Stimulated activated CD8-positive, alpha-beta memory T cell treated with anti-CD3 and anti-CD28 coated beads, Interleukin-4, amount 100 ng/mL, for 24 hours (primary cell): ENCODE results near the gene PTP4A1.
"Not testable (repeated sequence)": the region's sequence is repeated elsewhere in the genome, so short reads cannot be mapped to it uniquely, and the experiment has no call there.

Source experiments
- DNase-seq: peaks from one replicate; pipeline ENCODE4 v3.0.0-alpha.2; 2020; ENCODE audit warnings: low read depth

PTP4A1 gene

DNA sequence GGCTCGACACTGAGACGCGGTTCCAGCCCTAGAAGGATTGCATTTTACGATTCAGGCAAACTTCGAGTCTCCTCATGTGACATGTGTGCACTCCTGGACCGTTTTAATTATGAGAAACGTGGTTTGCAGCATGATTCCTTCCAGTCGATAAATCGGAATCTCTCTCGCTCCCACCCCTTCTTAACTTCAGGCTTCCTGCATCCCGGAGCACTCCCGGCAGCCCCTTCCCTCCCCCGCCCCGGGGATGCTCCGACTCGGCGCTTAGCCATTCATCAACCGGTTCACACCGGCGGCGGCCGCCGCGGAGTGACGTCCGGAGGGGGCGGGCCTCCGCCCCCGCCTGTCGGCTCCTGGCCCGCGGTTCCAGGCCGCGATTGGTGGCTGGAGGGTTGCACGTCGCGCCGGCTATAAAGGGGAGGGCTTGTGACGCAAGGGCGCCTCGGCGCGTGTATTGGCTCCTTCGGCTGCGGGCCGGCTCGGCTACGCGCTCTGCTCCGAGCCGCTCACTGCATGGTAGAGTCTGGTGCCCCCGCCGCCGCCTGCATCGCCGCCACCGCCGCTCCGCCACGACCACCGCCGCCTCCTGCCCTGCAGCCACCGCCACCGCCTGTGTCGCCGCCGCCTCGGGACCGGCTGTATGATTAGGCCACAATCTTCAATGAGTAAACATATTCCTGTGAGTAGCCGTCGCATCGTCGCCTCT is at the start of gene PTP4A1, which contains the start of gene LOC128125822:
Gene PTP4A1, plus strand, starts transcription at position 437 of the 703 bp plus-strand sequence. CDS start 4,401 bp downstream, outside the sequence.
Gene LOC128125822, plus strand, starts transcription at position 437 of the 703 bp plus-strand sequence.
- DNase-seq: peak; percentile 95

DNA sequence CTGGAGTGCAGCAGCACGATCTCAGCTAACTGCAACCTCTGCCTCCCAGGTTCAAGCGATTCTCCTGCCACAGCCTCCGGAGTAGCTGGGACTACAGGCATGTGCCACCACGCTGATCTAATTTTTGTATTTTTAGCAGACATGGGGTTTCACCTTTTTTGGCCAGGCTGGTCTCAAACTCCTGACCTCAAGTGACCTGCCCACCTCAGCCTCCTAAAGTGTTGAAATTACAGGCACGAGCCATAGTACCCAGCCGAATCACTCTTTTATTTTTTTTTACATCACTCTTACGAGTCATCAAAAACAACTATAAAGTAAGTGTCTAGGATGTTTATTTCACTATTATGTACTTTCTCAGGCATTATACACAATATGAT is 49.4 kb upstream of the PTP4A1 start:
- not testable (repeated sequence) for DNase-seq

DNA sequence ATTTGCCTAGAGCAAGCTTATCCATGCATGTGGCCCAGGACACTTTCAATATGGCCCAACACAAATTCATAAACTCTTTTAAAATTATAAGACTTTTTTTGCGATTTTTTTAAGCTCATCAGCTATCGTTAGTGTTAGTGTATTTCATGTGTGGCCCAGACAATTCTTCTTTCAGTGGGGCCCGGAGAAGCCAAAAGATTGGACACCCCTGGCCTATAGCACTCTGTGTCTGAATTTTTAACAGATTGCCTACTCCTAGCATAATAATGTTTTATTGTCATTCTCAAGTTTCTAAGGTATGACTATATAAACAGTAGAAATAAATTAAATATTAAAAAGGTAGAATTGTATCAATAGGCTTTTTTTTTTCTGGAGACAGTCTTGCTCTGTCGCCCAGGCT is 48.6 kb upstream of the PTP4A1 start:
- no peak for DNase-seq

DNA sequence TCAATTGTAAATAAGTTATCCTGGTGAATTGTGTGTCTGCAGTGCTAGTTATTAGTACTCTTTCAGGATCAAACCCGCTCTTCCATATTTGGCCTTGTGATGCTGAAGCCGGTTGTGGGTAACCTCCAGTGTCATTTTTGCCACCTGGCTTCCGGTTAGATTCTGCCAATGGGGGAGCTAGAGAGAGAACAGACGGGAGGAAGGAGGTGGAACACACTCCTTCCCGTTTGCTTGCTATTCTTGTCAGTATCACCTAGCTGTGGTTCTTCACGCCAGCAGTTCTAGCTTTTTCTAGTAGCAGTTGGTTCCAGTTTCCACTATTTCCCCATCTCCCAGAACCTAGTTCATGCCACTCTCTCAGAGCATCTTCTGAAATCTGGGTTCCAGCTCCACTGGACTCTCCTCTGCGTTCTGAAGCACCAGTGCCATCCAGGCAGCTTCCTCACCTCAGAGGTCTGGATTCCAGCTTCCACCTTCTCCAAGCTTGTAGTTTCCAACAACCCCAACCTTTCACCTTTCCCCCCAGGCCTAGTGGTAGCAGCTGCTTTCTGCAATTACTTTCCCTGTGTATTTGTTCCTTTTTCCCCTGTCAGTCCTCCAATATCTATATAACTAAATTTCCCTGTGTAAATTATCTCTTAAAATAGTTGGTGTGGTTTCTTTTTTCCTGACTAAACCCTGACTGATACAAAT is 46.9 kb upstream of the PTP4A1 start:
- DNase-seq: no peak

DNA sequence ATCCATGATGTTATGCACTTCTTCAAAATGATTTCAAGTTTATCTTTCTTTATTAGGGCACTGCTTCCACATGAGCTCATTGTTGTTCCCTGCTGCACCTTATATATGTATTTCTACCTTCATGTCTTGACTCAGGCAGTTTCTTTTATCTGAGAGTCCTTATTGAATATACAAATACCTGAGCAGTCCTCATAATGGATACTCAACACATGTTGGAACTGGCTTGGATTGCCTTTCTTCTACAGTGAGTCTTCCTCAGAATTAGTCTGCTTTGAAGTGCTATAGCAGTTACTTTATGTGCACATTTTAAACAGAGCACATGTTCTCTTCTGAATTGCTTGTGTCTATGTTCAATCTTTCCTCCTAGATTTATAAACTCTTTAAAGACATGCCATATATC is 45.3 kb upstream of the PTP4A1 start:
- no peak for DNase-seq

DNA sequence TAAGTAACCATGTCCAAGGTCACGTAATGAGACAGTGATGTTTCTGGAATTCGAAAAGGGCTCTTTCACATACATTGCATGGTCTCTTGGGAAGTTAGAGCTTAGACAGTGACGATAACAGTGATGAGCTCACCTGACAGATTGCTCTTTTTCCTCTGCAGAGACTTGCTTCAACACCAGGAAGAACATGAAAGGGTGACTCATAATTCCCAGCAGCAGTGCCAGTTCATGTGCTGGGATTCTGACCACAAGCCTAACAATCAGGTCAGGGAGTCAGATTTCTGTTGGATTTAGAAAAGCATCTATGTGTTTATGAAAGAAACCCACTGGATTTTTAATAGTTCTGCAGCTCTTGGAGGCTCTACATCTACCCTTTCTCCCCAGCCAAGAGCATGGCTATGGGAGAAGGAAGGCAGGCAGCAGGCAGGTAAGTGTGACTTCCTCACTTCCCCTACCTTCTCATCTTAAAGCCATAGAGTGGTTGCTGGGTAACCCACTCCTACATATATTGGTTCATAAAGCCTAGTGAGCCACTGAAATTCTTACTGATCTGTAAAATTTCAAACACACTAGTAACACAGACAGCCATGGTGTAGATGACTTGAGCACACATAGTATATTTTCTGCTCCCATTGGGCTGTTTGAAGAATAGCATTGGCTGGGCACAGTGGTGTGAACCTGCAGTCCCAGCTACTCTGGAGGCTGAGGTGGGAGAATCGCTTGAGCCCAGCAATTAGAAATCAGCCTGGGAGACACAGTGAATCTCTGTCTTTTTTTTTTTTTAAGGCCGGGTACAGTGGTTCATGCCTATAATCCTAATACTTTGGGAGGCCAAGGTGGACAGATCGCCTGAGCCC is 44.4 kb upstream of the PTP4A1 start:
- DNase-seq: no peak

DNA sequence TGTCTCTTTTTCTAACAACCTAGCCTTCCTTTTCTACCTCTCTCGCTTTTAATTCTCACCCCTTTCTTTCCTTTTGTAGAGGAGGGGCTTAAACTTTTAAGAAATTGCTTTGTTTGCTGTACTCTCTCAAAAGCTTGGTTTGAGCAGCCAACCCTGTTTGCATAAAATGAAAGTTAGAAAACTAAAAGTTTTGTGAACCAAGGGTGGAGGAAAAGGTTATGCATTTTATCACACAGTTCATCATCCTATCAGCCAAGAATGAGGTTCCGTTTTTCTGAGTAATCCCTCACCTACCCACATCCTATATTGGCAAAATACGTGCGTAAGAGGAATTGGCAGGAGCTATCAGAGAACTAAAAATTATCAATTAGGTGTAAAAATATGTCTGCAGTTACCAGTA is 42.8 kb upstream of the PTP4A1 start:
- no peak for DNase-seq

DNA sequence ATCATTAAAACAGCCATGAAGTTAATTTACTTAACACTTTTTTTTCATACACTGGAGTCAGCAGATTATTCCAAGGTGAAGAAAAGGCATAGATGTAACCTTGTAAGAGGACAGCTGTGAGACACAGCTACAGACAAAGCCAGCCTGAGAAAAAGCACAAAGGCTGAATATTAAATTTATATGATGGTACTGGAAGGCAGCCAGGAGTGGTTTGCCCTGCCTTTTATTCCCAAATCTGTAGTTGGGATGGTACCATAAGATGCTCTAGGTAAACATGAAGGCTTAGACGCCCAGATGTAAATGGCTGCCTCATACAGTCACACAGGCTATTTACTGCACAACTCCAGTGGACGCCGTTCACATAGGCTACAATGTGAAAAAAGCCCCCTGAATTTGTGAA is 42.1 kb upstream of the PTP4A1 start:
- DNase-seq: no peak

DNA sequence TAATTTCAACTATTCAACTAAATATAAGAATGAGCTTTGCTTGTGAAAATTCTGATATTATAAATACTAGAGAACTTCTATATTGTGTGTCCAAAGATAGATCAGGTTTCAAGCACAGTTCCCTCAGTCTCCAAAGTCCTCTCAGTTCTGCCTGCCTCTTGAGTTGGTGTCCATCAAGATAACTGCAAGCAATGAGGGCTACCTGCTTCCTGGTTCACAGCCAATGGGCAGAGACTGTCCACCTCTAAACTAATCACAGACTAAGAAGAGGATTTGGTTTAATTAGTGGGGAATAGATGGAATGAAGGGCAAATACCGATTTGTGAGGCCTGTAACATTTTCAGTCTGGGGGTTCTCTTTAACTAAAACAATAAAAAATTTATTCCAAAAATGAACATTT is 41.3 kb upstream of the PTP4A1 start:
- no peak for DNase-seq

DNA sequence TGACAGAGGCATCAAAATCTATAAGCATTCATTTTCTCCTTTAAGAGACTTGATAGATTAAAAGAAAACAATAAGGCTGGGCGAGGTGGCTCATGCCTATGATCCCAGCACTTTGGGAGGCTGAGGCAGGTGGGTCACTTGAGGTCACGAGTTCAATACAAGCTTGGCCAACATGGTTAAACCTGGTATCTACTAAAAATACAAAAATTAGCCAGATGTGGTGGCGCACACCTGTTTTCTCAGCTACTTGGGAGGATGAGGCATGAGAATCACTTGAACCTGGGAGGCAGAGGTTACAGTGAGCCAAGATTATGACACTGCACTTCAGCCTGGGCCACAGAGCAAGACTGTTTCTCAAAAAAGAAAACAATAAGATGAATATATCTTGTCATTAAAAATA is 39.3 kb upstream of the PTP4A1 start:
- DNase-seq: no peak

DNA sequence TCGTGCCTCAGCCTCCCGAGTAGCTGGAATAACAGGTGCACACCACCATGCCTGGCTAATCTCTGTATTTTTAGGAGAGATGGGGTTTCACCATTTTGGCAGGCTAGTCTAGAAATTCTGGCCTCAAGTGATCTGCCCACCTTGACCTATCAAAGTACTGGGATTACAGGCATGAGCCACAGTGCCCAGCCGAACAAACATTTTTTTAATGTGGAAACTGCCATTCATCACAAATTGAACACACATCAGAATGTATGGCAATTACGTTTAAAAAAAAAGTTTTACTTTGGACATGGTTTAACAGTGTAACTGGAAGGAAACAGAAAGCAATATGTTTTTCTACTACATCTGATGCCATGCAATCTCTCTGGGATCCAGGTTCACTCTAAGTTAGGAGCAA is 38.3 kb upstream of the PTP4A1 start:
- DNase-seq: no peak

DNA sequence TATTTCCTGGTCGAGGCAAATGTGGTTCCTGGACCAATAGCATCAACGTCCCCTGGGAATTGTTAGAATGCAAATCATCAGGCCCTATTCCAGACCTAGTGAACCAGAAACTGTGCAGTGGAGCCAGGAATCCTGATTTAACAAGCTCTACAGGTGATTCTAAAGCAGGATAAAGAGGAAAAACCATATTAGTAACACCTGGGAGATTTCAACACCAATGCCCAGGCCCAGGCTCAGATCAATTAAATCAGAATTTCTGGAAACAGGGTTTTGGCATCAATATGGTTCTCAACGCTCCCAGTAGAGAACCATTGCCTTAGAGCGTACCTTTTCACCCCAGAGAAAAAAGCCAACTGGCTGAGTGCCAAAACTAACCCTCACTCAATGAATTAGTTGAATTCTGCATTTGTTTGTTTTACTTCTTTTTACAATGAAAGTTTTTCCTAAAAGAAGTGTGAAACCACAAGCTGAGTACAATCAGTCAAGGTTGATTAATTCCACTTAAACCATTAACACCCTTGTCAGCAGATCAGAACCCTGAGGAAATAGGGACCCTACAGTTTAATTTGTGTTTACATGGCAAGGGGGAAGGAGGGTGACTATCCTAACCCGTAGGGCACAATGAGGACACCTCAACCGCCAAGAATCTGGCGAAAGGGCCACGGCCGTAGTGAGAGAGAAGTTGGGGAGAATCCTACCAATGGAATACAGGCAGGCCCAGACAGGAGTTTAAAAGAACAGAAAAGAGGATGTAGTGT is 34.9 kb upstream of the PTP4A1 start:
- DNase-seq: no peak

DNA sequence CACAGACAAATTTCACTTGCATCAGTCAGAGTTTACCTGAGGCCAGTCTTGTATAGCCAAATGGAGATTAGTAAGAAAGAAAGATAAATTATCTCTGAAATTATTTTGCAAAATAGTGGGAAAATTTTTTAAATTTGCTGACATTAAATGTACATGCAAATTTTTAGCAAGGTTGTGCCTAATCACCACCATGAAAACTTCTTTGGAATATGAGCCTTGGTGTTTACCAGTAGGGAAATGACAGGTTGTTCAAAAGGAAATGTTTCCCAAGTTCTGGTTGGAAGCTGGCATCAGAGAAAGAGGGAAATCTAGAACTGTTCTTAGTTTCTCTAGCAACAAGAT is 34.4 kb upstream of the PTP4A1 start:
- DNase-seq: no peak

DNA sequence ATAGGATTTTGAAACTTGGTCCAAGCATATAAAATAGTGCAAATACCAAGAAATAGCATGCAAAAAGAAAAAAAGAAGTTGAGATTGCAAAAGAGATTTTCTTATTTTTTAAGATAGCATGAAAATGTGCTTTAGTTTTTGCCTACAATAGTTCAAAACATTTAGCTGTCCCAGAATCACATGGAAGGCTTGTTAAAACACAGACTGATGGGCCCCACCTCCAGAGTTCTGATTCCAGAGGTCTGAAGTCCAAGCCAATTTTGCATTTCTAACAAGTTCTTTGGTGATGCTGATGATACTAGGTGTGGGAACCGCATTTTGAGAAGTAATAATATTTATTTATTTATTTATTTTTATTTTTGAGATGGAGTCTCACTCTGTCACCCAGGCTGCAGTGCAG is 33.7 kb upstream of the PTP4A1 start:
- no peak for DNase-seq

DNA sequence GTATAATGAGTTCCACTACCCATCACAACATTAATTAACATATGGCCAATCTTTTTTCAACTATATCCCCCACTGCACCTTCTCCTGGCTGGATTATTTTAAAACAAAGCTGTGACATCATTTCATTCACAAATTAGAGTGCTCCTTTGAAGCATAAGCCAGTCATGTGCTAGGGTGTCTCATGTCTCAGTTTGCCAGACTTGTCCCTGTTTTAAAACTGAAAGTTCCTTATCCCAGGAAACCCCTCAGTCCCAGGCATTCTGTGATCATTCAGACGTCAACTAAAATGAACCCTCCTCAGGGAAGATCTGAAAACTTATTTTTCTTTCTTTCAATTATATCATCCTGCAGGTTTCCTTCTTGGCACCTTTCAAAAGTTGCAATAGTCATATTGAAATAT is 29.3 kb upstream of the PTP4A1 start:
- no peak for DNase-seq

DNA sequence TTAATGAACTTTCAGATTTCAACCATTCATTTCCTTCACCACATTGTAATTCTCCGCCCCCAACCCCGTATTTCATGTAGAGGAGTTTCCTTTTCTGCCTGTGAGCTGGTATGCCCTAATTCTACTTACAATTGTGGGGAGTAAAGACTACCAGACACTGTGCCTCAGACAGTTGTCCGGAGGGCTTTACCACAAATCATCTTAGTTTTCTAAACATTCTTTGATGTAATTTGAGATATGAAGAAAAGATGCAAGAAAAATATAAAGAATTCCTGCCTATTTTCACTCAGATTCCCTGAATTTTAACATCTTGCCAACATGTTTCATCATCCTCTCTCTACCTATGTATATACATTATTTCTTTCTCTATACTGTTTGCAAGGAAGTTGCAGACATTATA is 28.3 kb upstream of the PTP4A1 start:
- no peak for DNase-seq

DNA sequence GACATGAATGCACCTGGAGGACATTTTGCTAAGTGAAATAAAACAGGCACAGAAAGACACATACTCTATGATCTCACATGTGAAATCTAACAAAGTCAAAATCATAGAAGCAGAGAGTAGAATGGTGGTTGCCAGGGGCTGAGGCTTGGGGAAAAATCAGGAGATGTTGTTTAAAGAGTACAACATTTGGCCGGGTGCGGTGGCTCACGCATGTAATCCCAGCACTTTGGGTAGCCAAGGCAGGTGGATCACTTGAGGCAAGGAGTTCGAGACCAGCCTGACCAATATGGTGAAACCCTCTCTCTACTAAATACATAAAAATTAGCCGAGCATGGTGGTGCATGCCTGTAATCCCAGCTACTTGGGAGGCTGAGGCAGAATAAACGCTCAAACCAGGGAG is 26.0 kb upstream of the PTP4A1 start:
- no peak for DNase-seq

DNA sequence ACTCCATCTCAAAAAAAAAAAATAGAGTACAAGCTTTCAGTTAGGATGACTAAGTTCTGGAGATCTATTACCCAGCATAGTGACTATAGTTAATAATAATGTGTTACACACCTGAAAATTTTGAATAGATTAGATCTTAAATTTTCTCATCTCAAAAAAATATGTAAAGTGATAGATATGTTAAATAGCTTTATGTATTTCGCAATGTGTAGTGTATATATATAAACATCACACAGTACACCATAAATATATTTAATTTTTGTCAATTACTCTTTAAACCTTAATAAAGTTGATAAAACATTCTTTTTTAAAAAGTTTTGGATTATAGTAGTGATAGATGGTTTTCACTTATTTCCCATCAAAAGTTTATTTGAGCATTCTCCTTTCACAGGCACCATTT is 25.6 kb upstream of the PTP4A1 start:
- DNase-seq: no peak

DNA sequence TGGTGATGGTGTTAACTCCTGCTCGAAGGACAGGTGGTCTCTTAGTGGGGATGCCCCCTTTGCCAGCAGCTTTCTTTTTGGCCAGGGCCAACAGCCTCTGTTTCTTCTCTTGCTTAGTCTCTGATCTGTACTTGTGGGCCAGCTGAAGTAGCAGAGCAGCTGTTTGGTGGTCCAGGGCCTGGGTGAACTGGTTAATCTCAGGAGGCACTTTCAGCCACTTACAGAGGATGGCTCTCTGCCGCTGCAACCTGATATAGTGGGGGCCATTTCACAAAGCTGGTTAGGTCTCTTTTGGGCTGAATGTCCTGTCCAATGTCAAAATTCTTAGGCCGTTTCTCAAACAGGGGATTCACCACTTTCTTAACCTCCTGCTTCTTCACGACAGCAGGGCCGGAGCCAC is 23.2 kb upstream of the PTP4A1 start:
- no peak for DNase-seq

DNA sequence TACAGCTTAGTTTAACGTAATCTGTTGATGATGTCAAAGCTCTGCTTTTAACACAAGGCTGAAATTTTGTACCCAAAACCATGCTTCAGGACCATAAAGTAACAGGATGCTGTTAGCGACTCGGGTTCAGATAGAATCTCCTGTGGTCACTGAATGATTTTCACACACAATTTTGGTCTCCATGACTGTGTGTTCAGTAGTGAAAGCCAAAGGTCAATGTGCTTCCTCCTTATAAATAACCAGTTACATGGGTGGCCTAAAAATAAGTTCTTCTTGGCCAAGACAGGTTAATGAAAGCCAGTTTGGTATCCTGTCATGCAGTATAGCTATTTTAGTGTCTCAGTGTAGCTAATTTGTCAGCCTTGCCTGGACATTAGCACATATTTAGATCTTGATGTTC is 19.1 kb upstream of the PTP4A1 start:
- no peak for DNase-seq

DNA sequence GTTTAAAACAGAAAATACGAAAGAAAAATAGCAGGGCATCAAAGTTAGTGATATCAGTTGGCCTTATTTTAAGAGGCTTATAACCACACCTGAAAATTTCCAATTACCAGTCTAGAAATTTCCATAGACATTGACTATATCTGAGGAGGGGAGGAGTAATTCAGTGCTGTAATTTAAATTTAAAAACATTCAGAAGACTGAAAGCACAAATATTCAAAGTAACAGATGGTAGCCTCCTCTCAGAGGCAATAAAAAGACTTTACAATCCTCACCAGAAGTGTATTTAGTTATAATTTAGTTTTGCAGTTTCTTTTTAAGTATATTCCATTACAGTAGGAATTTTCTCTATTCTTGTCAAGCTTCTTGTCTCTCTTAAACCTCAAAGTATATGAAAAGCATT is 18.4 kb upstream of the PTP4A1 start:
- no peak for DNase-seq

DNA sequence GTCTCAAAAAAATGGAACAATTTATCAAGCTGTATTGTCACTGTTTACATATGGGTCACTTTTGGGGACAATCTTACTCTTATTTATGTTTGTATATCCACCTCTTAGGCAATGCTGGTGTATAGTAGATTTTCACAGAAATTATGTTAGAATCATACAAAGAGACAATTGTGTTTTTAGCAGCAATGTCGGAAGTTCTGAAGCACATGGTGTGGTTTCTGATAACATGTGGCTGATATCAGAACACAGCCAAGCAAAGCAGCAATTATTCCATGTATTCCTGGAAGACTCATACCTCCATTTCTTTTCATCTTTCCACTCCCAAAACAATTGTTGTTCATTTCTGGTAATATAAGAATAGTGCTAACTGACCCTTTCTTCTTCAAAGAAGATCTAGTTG is 17.5 kb upstream of the PTP4A1 start:
- DNase-seq: no peak
